HG02970 (cell line): Measurements from ENCODE around the gene RCSD1.
"Not testable (repeated sequence)": the region's sequence is repeated elsewhere in the genome, so short reads cannot be mapped to it uniquely, and the experiment has no call there.

Experiments
- ATAC-seq: cut with Tn5 transposase; IDR thresholded peaks from one replicate; pipeline ENCODE4 v1.9.1; 2021; ENCODE audit warnings: mild to moderate bottlenecking, moderate library complexity, moderate number of reproducible peaks; ENCODE audit not compliant: unreplicated experiment, low FRiP score

Gene RCSD1

GRCh38 chr1:167629681-167630567 is at the start of gene RCSD1:
RCSD1 (plus strand) TSS chr1:167630232; CDS start chr1:167630424, 192 bp downstream.
- no peak for ATAC-seq

DNA sequence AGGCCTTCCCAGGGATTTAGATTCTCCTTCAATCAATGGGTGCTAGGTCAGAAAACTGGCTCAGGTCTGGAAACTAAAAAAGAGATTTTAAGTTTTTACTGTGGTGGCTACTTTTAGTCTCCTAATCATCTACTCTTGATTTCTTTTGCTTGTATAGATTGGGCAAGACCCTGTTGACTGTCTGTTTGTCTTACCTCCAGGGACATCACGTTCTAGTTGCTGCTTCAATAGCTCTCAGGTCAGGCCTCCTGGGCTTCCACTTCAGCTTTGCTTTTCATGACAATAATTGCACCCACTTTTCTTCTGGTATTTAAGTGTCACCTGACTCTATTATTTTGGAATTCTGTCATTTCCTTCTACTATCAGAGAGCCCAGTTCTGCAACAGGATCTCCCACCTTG is 48.0 kb upstream of the RCSD1 start:
- ATAC-seq: no peak

DNA sequence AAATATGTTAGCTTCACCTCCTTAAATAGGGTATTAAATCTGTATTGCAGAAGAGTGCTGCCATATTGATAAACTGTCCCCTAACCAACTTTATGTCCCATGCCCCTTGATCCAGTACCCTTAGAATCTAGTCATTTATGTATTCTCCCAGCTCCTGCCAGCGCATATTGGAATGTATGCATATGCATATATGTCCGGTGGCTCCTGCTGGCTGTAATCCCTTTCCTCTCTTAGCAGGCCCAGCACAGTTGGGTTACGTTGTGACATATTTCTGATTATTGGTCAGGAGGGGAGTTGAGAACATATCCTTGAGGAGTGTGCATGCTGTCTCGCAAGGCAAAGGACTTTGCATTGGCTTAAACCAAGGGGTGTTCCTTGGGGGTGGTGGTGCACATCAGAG is 47.3 kb upstream of the RCSD1 start:
- ATAC-seq: no peak

DNA sequence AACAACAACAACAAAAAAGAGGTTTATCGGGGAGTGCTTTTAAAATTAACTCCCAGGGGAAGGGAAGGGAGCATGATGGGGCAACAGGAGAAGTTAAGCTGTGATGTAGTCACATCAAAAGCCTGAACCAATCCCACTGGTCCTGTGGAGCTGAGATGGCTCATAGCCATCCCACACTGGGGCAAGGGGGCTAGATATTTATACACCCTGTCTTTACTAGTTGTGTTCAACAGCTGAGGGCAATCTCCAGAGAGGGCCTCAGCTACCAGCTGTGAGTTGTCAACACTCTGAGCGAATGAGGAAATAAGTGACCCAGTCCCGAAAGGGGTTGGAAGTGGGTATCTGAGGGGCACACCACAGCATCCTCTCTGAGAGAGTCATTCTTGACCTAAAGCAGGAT is 45.5 kb upstream of the RCSD1 start:
- no peak for ATAC-seq

DNA sequence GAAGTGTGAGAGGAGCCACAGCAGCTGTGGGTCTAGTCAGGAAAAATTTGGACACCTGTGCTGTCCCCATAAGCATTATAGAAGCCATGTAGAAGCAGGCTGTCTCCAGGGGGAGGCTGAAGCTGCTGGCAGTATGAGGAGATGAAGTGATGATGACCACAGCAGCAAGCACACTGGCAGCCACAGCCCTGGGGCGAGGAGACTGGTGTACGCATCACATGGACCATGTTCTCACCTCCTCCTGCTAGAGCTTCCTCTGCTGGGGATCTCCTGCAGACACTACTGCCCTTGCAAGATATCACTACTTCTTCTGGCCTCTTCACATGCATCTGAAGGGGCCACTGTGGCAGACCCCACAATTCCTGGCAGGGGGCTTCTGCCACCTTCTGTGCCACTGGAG is 42.7 kb upstream of the RCSD1 start:
- no peak for ATAC-seq

DNA sequence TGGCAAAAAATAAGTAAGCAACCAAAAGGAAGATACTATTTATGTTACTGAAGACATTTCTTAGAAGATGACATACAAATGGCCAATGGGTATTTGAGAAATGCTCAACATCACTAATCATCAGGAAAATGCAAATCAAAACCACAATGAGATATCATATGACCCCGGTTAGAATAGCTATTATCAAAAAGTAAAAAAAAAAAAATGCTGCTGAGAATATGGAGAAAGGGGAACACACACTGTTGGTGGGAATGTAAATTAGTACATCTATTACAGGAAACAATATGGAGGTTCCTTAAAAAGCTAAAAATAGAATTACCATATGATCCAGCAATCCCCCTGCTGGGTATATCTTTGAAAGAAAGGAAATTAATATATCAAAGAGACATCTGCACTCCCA is 42.2 kb upstream of the RCSD1 start:
- no peak for ATAC-seq

DNA sequence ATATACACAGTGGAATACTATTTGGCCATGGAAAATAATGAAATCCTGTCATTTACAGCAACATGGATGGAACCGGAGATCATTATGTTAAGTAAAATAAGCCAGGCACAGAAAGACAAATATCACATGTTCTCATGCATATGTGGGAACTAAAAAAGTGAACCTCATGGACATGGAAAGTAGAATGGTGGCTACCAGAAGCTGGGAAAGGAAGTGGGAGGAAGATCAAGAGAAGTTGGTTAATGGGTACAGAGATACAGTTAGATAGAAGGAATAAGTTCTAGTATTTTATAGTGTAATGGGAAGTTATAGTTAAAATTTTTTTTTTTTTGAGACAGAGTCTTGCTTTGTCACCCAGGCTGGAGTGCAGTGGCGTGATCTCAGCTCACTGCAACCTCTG is 41.7 kb upstream of the RCSD1 start:
- no peak for ATAC-seq

GRCh38 chr1:167592475-167592874 is 37.6 kb upstream of the RCSD1 start:
- no peak for ATAC-seq

- ATAC-seq: no peak
Measured at GRCh38 chr1:167593860-167594259, 36.2 kb upstream of the RCSD1 start.

DNA sequence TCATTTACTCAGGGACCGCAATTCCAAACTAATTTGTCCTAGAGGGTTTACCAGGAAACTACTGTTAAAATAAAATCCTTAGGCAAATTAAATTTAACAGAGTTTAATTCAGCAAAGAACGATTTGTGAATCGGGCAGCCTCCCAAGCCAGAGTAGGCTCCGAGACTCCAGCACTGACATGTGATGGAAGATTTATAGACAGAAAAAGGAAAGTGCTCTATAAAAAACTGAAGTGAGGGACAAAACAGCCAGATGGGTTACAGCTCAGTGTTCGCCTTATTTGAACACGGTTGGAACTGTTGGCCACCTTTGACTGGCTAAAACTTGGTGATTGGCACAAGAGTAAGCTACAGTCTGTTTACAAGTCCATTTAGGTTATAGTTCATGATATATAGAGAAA is 35.2 kb upstream of the RCSD1 start:
- no peak for ATAC-seq

GRCh38 chr1:167599957-167600581 is 30.0 kb upstream of the RCSD1 start:
- peak; percentile 66 for ATAC-seq

DNA sequence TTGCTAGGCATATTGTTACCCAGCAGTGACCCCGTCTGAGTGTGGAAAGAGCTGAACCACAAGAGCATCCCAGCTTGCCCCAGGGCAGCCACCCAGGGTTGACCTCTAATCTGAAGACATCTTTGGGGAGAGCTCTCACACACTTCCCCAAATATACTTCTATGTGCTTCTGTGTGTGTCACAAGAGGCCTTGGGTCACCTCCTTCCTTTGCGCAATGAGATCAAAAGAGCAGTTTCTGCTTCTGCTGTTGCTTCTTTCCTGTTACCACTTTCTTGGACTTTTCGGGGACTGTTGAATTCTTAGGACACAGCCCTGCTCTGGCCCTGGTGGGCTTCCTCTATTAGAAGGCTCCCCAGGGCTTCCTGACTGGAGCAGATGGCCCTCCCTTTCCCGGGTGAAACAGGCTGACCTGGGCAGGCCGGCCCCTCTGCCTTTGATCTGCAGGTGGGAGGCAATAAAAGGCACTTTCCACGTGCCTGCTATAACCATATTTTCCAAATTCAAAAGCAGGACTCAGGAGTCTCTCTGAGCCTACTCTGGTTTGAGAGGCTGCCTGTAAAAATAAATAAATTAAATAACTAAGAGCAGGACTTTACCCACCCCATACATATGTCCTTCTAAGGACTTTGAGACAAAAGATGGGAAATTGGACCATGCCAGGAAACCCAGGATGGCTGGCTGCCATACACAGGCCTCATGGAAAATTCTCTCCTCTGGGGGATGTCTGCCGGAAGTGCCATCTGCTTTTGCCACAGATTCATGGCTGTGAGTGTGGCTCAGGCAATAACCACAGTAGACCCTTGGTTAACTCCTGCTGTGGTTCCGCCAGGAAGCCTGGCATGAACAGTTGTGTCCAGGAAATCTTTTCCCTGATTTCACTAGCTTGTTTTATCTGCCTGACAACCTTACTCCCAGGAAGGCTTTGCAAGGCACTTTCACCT is 28.3 kb upstream of the RCSD1 start:
- ATAC-seq: no peak

DNA sequence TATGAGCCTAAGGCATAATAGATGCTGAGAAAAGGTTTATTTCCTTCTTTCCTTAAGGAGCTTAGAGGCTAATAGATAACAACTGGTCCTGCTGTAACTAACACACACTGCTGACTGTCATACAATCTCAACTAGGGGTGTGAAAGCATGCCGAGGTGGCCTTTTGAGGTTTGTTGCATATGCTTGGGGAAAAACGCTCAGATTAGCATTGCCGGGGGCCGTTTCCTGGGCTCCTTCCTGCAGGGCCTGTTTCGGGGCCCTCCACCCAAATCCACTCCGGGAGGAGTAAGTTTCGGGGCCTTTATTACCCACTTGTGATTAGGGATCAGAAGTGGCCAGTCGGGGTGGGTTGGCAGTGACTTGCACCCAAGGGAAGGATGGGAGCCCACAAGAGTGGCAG is 27.2 kb upstream of the RCSD1 start:
- ATAC-seq: no peak

- ATAC-seq: no peak
Measured at GRCh38 chr1:167605576-167605975, 24.5 kb upstream of the RCSD1 start.

DNA sequence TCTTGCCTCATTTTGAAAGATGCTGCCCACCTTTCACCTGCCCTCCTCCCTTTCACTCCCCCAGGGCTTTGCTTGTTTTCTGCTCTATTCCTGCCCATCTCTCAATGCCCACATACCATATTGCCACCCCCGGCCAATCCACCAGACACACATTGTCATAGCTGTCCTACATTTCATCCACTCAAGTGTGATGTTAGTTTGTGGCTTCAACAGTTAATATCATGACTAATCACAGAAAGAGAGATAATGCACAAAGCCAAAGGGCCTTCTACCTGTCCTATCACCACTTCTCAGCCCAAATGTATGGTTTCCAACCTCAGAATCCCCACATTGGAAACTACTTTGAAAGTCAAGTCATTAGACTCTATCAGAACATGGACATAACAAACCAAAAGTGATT is 18.0 kb upstream of the RCSD1 start:
- no peak for ATAC-seq

GRCh38 chr1:167612587-167613385 is 17.2 kb upstream of the RCSD1 start:
- no peak for ATAC-seq

DNA sequence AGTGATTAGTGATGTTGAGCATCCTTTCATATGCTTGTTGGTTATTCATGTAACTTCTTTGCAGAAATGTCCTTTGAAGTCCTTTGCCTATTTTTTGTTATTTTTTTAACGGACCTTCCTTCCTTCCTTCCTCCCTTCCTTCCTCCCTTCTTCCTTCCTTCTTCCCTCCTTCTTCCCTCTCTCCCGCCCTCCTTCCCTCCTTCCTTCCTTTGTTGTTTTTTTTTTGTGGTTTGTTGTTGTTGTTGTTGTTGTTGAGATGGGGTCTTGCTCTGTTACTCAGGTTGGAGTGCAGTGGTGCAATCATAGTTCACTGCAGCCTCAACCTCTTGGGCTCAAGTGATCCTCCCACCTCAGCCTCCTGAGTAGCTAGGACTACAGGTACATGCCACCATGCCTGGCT is 16.0 kb upstream of the RCSD1 start:
- ATAC-seq: not testable (repeated sequence)

DNA sequence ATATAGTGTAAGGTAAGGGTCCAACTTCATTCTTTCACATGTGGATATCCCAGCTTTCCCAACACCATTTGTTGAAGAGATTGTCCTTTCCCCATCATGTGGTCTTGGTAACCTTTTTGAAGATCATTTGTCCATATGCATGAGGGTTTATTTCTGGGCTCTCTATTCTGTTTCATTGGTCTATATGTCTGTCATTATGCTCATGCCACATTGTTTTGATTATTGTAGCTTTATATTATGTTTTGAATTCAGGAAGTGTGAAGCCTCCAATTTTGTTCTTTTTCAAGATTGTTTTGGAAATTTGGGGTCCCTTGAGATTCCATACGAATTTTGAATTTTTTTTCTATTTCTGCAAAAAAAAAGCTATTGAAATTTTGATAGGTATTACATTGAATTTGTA is 15.2 kb upstream of the RCSD1 start:
- ATAC-seq: no peak

DNA sequence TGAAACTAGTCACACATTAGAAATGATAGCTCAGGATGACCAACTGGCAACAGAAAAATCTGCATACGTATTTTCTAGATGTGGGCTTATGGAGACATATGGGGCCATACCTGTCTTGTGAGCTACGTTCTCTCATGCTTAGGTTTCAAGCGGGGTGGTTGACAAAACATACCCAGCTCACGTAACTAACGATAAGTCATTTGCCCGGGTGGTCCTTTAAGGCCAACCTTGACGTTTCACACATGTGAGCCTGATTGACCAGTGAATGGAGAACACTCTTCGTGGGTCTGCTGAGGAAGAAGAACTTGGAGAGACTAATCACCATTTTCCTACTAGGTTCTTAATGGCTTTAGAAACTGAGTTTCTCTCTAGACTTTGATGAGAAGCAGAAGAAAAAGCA is 13.5 kb upstream of the RCSD1 start:
- no peak for ATAC-seq
